GM19438 (cell line): ENCODE measurements around the gene KRTAP5-1.

Experiments
- ATAC-seq: cut with Tn5 transposase; IDR thresholded peaks from one replicate; pipeline ENCODE4 v1.9.1; 2021; ENCODE audit warnings: low read depth; ENCODE audit not compliant: unreplicated experiment

KRTAP5-1 gene

GRCh38 chr11:1547467-1548098 lies 37.5 kb downstream of the KRTAP5-1 start:
- ATAC-seq, result no peak

GRCh38 chr11:1546536-1547466 lies 38.3 kb downstream of the KRTAP5-1 start:
- no peak for ATAC-seq

- no peak for ATAC-seq
Observed at GRCh38 chr11:1546077-1546535, 39.0 kb downstream of the KRTAP5-1 start.

GRCh38 chr11:1545432-1545831 lies 39.7 kb downstream of the KRTAP5-1 start:
- ATAC-seq, result no peak

- ATAC-seq, result no peak
Observed at GRCh38 chr11:1544536-1544935, 40.5 kb downstream of the KRTAP5-1 start.

- ATAC-seq, result no peak
Observed at GRCh38 chr11:1543606-1544263, 41.3 kb downstream of the KRTAP5-1 start.

- ATAC-seq, result no peak
Observed at GRCh38 chr11:1542267-1542666, 42.8 kb downstream of the KRTAP5-1 start.

- no peak for ATAC-seq
Observed at GRCh38 chr11:1541474-1542204, 43.4 kb downstream of the KRTAP5-1 start.

GRCh38 chr11:1540074-1540473 lies 45.0 kb downstream of the KRTAP5-1 start:
- no peak for ATAC-seq

GRCh38 chr11:1538153-1538552 lies 46.9 kb downstream of the KRTAP5-1 start:
- ATAC-seq, result no peak

- ATAC-seq, result no peak
Observed at GRCh38 chr11:1536065-1536843, 48.8 kb downstream of the KRTAP5-1 start.

- ATAC-seq, result no peak
Observed at GRCh38 chr11:1534682-1535081, 50.4 kb downstream of the KRTAP5-1 start.
